Retinal pigment epithelial cell (primary cell): Measurements from ENCODE around the gene B3GALNT1.
A peak's percentile ranks its signal among the peaks of the same experiment; 100 is the strongest.

Experiments used
- DNase-seq: peaks from one replicate; pipeline ENCODE4 v3.0.0-alpha.2; 2010; ENCODE audit warnings: low read depth
- H3K4me3 ChIP-seq: 2 replicates; pipeline ENCODE4 v1.5.1; 2011; ENCODE audit warnings: mild to moderate bottlenecking, low read length, control low read depth, moderate library complexity
- CTCF ChIP-seq: conservative IDR thresholded peaks from 2 replicates; pipeline ENCODE4 v1.5.1; 2011; ENCODE audit warnings: low read depth, low read length, control low read depth, inconsistent platforms

Gene B3GALNT1

GRCh38 chr3:161069511-161070251, 35.5 kb downstream of the B3GALNT1 start:
- no peak overlapping the region for H3K4me3 ChIP-seq
- no peak for TF ChIP-seq CTCF
- DNase-seq: peak; percentile 43

- DNase-seq: no peak
- no peak for TF ChIP-seq CTCF
- no peak overlapping the region for H3K4me3 ChIP-seq
These were observed 37.8 kb downstream of the B3GALNT1 start for GRCh38 chr3:161067335-161067734.

GRCh38 chr3:161066930-161067329, 38.2 kb downstream of the B3GALNT1 start:
- no peak overlapping the region for H3K4me3 ChIP-seq
- no peak for TF ChIP-seq CTCF
- no peak for DNase-seq

GRCh38 chr3:161064413-161064812, 40.7 kb downstream of the B3GALNT1 start:
- no peak overlapping the region for H3K4me3 ChIP-seq
- DNase-seq: no peak
- no peak for TF ChIP-seq CTCF

GRCh38 chr3:161054860-161055604, 50.1 kb downstream of the B3GALNT1 start:
- no peak for TF ChIP-seq CTCF
- H3K4me3 ChIP-seq: no peak overlapping the region
- no peak for DNase-seq

GRCh38 chr3:161051856-161052255, 53.3 kb downstream of the B3GALNT1 start:
- no peak for TF ChIP-seq CTCF
- H3K4me3 ChIP-seq: no peak overlapping the region
- no peak for DNase-seq

- no peak overlapping the region for H3K4me3 ChIP-seq
- DNase-seq: no peak
- TF ChIP-seq CTCF: no peak
These were observed 54.2 kb downstream of the B3GALNT1 start for GRCh38 chr3:161050935-161051334.
